H7 (cell line): ENCODE measurements around the gene EDC3. TPM values are rescaled to one million over a fixed set of nuclear protein-coding genes. Genes with fewer than 3 reads are reported as not detected.
"Not testable (repeated sequence)": the region's sequence is repeated elsewhere in the genome, so short reads cannot be mapped to it uniquely, and the experiment has no call there.

Source experiments
- DNase-seq: peaks from one replicate; pipeline ENCODE4 v3.0.0; 2012
- H3K27me3 ChIP-seq: 2 replicates; pipeline ENCODE4 v1.6.0; 2011; ENCODE audit warnings: mild to moderate bottlenecking, low read length; ENCODE audit not compliant: control insufficient read depth, insufficient read depth
- H3K36me3 ChIP-seq: replicated peaks from 2 replicates; pipeline ENCODE4 v1.5.1; 2011; ENCODE audit warnings: low read length; ENCODE audit not compliant: control insufficient read depth, insufficient read depth
- H3K4me3 ChIP-seq: 2 replicates; pipeline ENCODE4 v1.5.1; 2011; ENCODE audit warnings: low read depth, mild to moderate bottlenecking, control low read depth, low read length, moderate library complexity; ENCODE audit not compliant: insufficient read depth
- total RNA-seq: library from RNA; depleted of rRNA; stranded (reverse); fragments of >200 nt; shearing (Covaris generic); gene quantifications from 2 replicates; pipeline ENCODE4 v1.2.3, GENCODE V29; 2014

EDC3 gene
- total RNA-seq, 1 experiment from 2014 or later = 9.4 TPM

GRCh38 chr15:74629696-74630095, 66.1 kb downstream of the EDC3 start:
- DNase-seq, H3K27me3 ChIP-seq, H3K4me3 ChIP-seq: not testable (repeated sequence)
- H3K36me3 ChIP-seq = peaks cover 56% of the 10 kb centered on the region

GRCh38 chr15:74628949-74629348, 66.9 kb downstream of the EDC3 start:
- peaks cover 60% of the 10 kb centered on the region for H3K36me3 ChIP-seq

GRCh38 chr15:74628199-74628598, 67.6 kb downstream of the EDC3 start:
- Histone ChIP-seq H3K36me3 (peaks cover 66% of the 10 kb centered on the region), H3K27me3 (no peaks in the 10 kb centered on the region), H3K4me3 (no peak overlapping the region)
- peak; percentile 4 for DNase-seq

More at GRCh38 chr15:74628949-74629348, 66.9 kb downstream of the EDC3 start:
- no peak for DNase-seq
- H3K4me3 ChIP-seq = no peak overlapping the region
- no peaks in the 10 kb centered on the region for H3K27me3 ChIP-seq

GRCh38 chr15:74627766-74628165, 68.1 kb downstream of the EDC3 start:
- Histone ChIP-seq H3K27me3 (no peaks in the 10 kb centered on the region), H3K36me3 (peaks cover 68% of the 10 kb centered on the region), H3K4me3 (no peak overlapping the region)
- DNase-seq = no peak

DNA sequence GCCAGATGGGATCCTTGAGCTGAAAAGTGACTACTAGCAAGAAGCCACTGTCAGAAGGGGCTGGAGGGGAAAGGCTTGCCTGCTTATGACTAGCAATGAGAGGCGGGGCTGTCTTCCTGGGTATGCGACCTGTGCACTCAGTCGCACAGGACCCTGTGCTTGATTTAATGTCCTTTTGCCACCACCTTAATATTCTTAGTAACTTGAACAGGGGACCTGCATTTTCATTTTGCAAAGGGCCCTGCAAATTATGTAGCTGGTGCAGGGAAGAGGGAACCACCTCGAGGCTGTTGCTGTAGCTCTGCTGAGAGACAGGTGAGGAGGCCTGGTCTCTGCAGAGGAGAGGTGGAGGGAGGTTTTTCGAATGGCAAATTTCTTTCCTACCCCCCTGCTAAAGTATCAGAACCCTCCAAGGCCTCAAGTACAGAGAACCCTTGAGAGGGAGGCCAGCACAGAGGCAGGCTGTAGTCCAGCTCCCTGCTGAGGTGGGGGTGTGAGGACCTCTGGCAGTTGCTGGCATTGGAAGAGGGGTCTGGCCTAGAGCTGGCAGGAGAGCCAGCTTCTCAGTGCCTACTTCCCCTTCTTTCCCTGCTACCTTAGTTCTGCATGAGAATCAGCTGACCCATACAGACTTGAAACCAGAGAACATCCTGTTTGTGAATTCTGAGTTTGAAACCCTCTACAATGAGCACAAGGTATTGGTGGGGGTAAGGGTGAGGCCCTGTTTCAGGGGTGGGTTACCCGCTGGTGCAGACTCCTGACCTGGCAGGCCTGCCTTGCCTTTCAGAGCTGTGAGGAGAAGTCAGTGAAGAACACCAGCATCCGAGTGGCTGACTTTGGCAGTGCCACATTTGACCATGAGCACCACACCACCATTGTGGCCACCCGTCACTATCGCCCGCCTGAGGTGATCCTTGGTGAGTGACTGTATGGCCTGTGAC, 68.8 kb downstream of the EDC3 start:
- Histone ChIP-seq H3K27me3 (no peaks in the 10 kb centered on the region), H3K36me3 (peaks cover 68% of the 10 kb centered on the region), H3K4me3 (no peak overlapping the region)
- no peak for DNase-seq

DNA sequence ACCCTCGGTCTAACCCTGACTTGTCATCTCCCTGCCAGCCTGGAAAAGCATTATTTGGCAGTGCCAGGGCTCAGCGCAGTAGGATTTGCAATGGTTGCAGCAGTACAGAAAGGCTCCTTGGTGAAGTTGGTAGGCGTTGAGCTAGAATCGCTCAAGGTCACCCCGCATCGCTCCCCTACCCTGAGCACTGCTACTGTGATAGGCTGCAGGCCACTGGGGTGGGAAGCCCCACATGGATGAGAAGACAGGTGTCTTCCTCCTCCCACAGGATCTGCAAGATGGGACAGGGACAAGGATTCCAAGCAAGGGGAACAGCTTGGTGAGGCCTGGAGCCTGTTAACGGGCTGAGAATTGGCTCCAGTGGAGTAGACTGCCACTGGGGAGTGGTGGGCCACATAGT, 69.5 kb downstream of the EDC3 start:
- peaks cover 69% of the 10 kb centered on the region for H3K36me3 ChIP-seq

GRCh38 chr15:74625693-74626092, 70.1 kb downstream of the EDC3 start:
- H3K4me3 ChIP-seq = no peak overlapping the region
- peaks cover 73% of the 10 kb centered on the region for H3K36me3 ChIP-seq
- H3K27me3 ChIP-seq = no peaks in the 10 kb centered on the region
- DNase-seq = no peak

More for the DNA sequence above, 69.5 kb downstream of the EDC3 start:
- no peak for DNase-seq
- no peaks in the 10 kb centered on the region for H3K27me3 ChIP-seq
- H3K4me3 ChIP-seq = no peak overlapping the region

GRCh38 chr15:74624020-74624602, 71.7 kb downstream of the EDC3 start:
- Histone ChIP-seq H3K36me3 (peaks cover 75% of the 10 kb centered on the region), H3K4me3 (no peak overlapping the region), H3K27me3 (no peaks in the 10 kb centered on the region)
- peak; percentile 11 for DNase-seq

DNA sequence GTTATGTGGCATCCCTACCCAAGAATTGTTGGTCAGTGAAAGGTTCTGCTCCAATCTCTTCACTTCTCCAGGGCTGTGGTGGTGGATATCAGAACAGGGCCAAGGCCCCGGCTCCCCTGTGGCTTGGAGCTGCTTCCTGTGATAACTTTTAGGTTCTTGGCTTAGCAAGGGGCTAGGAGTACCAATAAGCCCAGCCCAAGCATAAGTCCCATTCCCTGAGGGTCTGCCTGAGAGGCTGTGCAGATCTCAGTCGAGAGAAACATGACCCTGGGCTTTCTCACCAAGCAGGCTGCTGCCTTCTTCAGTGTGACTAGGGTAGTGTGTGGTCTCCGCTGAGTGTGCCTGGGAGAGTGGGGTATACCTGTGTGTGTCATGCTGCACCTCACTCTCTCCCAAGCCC, 73.1 kb downstream of the EDC3 start:
- no peak overlapping the region for H3K4me3 ChIP-seq
- no peaks in the 10 kb centered on the region for H3K27me3 ChIP-seq
- peaks cover 64% of the 10 kb centered on the region for H3K36me3 ChIP-seq
- DNase-seq = no peak

GRCh38 chr15:74621936-74622335, 73.9 kb downstream of the EDC3 start:
- H3K27me3 ChIP-seq = no peaks in the 10 kb centered on the region
- DNase-seq = peak; percentile 93
- H3K36me3 ChIP-seq = peaks cover 58% of the 10 kb centered on the region
- H3K4me3 ChIP-seq = no peak overlapping the region

GRCh38 chr15:74621546-74621920, 74.3 kb downstream of the EDC3 start:
- DNase-seq = peak; percentile 52
- H3K36me3 ChIP-seq = peaks cover 56% of the 10 kb centered on the region
- no peak overlapping the region for H3K4me3 ChIP-seq
- H3K27me3 ChIP-seq = no peaks in the 10 kb centered on the region

- H3K36me3 ChIP-seq = peaks cover 50% of the 10 kb centered on the region
- H3K4me3 ChIP-seq = no peak overlapping the region
- peak; percentile 96 for DNase-seq
- no peaks in the 10 kb centered on the region for H3K27me3 ChIP-seq
Measured at GRCh38 chr15:74620636-74621545, 74.9 kb downstream of the EDC3 start.

- H3K4me3 ChIP-seq = no peak overlapping the region
- peaks cover 42% of the 10 kb centered on the region for H3K36me3 ChIP-seq
- DNase-seq = peak; percentile 33
- no peaks in the 10 kb centered on the region for H3K27me3 ChIP-seq
Measured at GRCh38 chr15:74619916-74620635, 75.7 kb downstream of the EDC3 start.
